HL-60 (cell line): ENCODE measurements around the gene ANKZF1.

Experiments used
- GABPA ChIP-seq: IDR thresholded peaks from 2 replicates; pipeline ENCODE4 v1.6.1; 2012; ENCODE audit warnings: low read depth
- POLR2AphosphoS5 ChIP-seq: IDR thresholded peaks from 2 replicates; pipeline ENCODE4 v1.6.1; 2012; ENCODE audit warnings: low read depth
- TF ChIP-seq, protein P1 (sequence below): IDR thresholded peaks from one replicate; pipeline ENCODE4 v1.5.1; 2011; ENCODE audit warnings: low read length, control low read depth, inconsistent platforms; ENCODE audit not compliant: insufficient read depth
- TF ChIP-seq, protein P2 (sequence below): IDR thresholded peaks from 2 replicates; pipeline ENCODE4 v1.6.1; 2012; ENCODE audit warnings: low read depth; ENCODE audit not compliant: insufficient replicate concordance

DNA sequence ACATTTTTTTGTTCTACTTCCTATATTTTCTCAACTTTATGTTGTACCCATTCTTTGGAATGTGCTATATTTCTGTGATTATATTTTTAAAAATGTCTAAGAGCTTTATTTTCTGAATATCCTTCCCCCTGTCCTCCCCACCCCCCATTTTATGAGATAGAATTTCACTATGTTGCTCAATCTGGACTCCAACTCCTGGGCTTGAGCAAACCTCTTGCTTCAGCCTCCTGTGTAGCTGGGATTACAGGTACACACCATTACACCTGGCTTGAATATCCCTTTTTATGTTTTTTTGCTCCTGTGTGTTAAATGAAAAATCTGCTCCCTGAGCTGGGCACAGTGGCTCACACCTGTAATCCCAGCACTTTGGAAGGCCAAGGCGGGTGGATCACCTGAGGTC, 32.2 kb upstream of the ANKZF1 start:
- TF ChIP-seq POLR2AphosphoS5 (no peak), GABPA (no peak)
- TF ChIP-seq, protein P1, sequence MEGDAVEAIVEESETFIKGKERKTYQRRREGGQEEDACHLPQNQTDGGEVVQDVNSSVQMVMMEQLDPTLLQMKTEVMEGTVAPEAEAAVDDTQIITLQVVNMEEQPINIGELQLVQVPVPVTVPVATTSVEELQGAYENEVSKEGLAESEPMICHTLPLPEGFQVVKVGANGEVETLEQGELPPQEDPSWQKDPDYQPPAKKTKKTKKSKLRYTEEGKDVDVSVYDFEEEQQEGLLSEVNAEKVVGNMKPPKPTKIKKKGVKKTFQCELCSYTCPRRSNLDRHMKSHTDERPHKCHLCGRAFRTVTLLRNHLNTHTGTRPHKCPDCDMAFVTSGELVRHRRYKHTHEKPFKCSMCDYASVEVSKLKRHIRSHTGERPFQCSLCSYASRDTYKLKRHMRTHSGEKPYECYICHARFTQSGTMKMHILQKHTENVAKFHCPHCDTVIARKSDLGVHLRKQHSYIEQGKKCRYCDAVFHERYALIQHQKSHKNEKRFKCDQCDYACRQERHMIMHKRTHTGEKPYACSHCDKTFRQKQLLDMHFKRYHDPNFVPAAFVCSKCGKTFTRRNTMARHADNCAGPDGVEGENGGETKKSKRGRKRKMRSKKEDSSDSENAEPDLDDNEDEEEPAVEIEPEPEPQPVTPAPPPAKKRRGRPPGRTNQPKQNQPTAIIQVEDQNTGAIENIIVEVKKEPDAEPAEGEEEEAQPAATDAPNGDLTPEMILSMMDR: no peak
- TF ChIP-seq, protein P2, sequence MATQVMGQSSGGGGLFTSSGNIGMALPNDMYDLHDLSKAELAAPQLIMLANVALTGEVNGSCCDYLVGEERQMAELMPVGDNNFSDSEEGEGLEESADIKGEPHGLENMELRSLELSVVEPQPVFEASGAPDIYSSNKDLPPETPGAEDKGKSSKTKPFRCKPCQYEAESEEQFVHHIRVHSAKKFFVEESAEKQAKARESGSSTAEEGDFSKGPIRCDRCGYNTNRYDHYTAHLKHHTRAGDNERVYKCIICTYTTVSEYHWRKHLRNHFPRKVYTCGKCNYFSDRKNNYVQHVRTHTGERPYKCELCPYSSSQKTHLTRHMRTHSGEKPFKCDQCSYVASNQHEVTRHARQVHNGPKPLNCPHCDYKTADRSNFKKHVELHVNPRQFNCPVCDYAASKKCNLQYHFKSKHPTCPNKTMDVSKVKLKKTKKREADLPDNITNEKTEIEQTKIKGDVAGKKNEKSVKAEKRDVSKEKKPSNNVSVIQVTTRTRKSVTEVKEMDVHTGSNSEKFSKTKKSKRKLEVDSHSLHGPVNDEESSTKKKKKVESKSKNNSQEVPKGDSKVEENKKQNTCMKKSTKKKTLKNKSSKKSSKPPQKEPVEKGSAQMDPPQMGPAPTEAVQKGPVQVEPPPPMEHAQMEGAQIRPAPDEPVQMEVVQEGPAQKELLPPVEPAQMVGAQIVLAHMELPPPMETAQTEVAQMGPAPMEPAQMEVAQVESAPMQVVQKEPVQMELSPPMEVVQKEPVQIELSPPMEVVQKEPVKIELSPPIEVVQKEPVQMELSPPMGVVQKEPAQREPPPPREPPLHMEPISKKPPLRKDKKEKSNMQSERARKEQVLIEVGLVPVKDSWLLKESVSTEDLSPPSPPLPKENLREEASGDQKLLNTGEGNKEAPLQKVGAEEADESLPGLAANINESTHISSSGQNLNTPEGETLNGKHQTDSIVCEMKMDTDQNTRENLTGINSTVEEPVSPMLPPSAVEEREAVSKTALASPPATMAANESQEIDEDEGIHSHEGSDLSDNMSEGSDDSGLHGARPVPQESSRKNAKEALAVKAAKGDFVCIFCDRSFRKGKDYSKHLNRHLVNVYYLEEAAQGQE: no peak
